GM18867 (cell line): ENCODE results near the gene CLSTN1.
A peak's percentile ranks its signal among the peaks of the same experiment; 100 is the strongest.

ENCODE experiments used
- ATAC-seq: cut with Tn5 transposase; IDR thresholded peaks from one replicate; pipeline ENCODE4 v1.9.1; 2021; ENCODE audit warnings: mild to moderate bottlenecking, moderate library complexity; ENCODE audit not compliant: unreplicated experiment

The CLSTN1 gene

GRCh38 chr1:9689011-9689706, 134.6 kb downstream of the CLSTN1 start:
- ATAC-seq = peak; percentile 59

DNA sequence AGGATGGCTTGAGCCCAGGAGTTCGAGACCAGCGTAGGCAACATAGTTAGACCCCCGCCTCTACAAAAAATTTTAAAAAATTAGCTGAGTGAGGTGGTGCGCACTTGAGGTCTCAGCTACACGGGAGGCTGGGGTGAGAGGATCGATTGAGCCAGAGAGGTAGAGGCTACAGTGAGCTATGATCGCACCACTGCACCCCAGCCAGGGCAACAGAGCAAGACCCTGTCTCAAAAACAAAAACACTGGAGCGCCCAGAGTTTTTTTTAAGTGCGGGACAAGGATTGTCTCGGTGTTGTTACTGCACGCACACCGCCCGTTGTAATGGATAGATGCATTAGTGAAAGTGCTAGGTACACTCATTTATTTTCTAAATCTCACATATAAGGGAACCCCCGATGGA, 135.2 kb downstream of the CLSTN1 start:
- no peak for ATAC-seq

DNA sequence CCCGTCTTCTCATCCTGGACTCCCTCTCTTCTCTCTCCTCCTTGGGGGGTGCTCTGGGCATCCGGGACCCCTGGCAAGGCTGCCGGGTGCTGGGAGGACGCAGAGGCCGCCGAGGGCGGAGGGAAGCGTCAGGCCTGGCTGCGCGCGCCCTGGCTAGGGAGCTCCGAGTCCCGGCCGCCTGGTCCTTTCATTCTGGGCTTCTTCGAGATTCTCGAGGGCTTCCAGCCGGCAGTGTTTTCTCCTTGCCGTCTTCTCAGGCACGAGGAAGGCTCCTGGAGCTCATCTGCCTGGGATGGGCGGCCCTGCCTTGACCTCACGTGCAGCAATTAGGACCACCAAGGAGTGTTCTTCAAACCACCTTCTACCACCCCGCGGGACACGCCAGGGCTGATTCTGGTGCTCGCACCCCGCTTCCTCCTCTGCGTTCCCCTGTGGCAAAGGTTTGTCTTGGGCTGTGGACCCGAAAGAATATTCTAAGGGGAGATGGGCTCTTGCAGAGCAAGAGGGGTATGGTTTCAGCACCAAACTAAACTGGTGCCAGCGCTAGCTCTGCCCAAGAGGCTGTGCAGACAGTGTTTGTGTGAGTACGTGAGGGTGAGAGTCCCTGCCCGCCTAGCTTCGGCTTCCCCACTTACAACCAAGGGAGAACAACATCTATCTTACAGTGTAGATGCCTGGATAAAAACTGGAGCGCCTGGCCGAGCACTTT, 135.7 kb downstream of the CLSTN1 start:
- peak; percentile 9 for ATAC-seq

GRCh38 chr1:9687120-9687873, 136.5 kb downstream of the CLSTN1 start:
- ATAC-seq = peak; percentile 40

GRCh38 chr1:9684801-9685200, 139.0 kb downstream of the CLSTN1 start:
- no peak for ATAC-seq

- no peak for ATAC-seq
Observed at GRCh38 chr1:9680828-9681227, 142.9 kb downstream of the CLSTN1 start.

DNA sequence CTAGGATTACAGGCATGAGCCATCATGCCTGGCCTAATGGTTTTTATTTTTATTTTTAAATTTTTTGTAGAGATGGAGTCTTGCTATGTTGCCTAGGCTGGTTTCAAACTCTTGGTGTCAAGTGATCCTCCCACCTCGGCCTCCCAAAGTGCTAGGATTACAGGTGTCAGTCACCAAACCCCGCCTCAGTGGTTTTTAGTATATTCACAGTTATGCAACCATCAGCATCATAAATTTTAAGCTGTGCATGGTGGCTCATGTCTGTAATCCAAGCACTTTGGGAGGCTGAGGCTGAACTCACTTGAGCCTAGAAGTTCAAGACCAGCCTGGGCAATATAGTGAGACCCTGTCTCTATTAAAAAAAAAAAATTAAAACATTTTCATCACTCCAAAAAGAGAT, 143.7 kb downstream of the CLSTN1 start:
- no peak for ATAC-seq
